Type B pancreatic cell (in vitro differentiated cells): ENCODE data around the gene CPA3. TPM values are rescaled to one million over a fixed set of nuclear protein-coding genes. Genes with fewer than 3 reads are reported as not detected.

Experiments used
- DNase-seq: peaks from one replicate; pipeline ENCODE4 v3.0.0; 2021; ENCODE audit warnings: mixed read lengths; ENCODE audit not compliant: unreplicated experiment; ENCODE audit errors: extremely low spot score
- H3K27ac Mint-ChIP-seq: 2 replicates; pipeline ENCODE4 v1.8.0; 2021; ENCODE audit warnings: mild to moderate bottlenecking, mixed read lengths
- H3K27me3 Mint-ChIP-seq: 2 replicates; pipeline ENCODE4 v1.8.0; 2021; ENCODE audit warnings: mixed read lengths
- H3K36me3 Mint-ChIP-seq: 2 replicates; pipeline ENCODE4 v1.8.0; 2021; ENCODE audit warnings: mixed read lengths
- H3K4me1 Mint-ChIP-seq: one replicate; pipeline ENCODE4 v1.8.0; 2021; ENCODE audit warnings: mixed read lengths; ENCODE audit not compliant: unreplicated experiment
- H3K4me3 Mint-ChIP-seq: 2 replicates; pipeline ENCODE4 v1.8.0; 2021; ENCODE audit warnings: mild to moderate bottlenecking, mixed read lengths
- H3K9me3 Mint-ChIP-seq: 2 replicates; pipeline ENCODE4 v1.8.0; 2021; ENCODE audit warnings: mixed read lengths
- CTCF ChIP-seq: fragments of 200-600 bp; sonication (generic); conservative IDR thresholded peaks from 2 replicates; pipeline ENCODE4 v1.5.0; 2021; ENCODE audit warnings: antibody characterized with exemption, mild to moderate bottlenecking
- total RNA-seq: library from RNA; stranded (reverse); gene quantifications from 2 replicates; pipeline ENCODE4 v1.2.1, GENCODE V29; 2021; ENCODE audit warnings: low replicate concordance

The CPA3 gene
- total RNA-seq, 1 donor from 2014 or later = not detected

- no peaks in the 10 kb centered on the region for H3K36me3 Mint-ChIP-seq
- TF ChIP-seq CTCF = no peak
- H3K4me1 Mint-ChIP-seq = no peaks in the 10 kb centered on the region
- no peak for DNase-seq
- no peaks in the 10 kb centered on the region for H3K27me3 Mint-ChIP-seq
- no peaks in the 10 kb centered on the region for H3K9me3 Mint-ChIP-seq
- H3K4me3 Mint-ChIP-seq = no peak overlapping the region
- no peak overlapping the region for H3K27ac Mint-ChIP-seq
Measured at GRCh38 chr3:148903022-148903442, 37.9 kb downstream of the CPA3 start.

GRCh38 chr3:148903941-148904340, 38.8 kb downstream of the CPA3 start:
- no peaks in the 10 kb centered on the region for H3K36me3 Mint-ChIP-seq
- no peak overlapping the region for H3K27ac Mint-ChIP-seq
- H3K4me1 Mint-ChIP-seq = no peaks in the 10 kb centered on the region
- no peaks in the 10 kb centered on the region for H3K9me3 Mint-ChIP-seq
- no peak for TF ChIP-seq CTCF
- H3K27me3 Mint-ChIP-seq = peaks cover 3% of the 10 kb centered on the region
- no peak for DNase-seq
- H3K4me3 Mint-ChIP-seq = no peak overlapping the region

DNA sequence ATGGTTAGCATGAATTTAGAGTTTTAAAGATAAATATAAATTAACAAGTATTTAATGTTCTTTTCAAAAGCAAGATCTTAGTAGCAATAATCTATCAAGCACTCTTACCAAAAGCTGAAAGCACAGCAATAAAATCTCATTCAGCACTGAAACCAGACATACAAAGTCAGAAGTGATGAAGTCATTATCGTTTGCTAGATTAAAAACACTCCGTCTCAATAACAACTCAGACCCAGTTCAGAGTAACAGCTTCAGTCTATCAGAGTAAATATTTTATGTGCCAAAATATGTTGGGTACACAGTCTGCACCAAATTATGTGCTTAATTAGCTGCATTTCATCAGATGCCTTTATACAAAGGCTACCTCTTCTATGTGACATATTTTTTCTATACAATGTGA, 41.6 kb downstream of the CPA3 start:
- Mint-ChIP-seq H3K27ac (no peak overlapping the region), H3K36me3 (no peaks in the 10 kb centered on the region), H3K4me1 (no peaks in the 10 kb centered on the region), H3K9me3 (no peaks in the 10 kb centered on the region), H3K27me3 (peaks cover 3% of the 10 kb centered on the region), H3K4me3 (no peak overlapping the region)
- DNase-seq = no peak
- TF ChIP-seq CTCF = no peak

DNA sequence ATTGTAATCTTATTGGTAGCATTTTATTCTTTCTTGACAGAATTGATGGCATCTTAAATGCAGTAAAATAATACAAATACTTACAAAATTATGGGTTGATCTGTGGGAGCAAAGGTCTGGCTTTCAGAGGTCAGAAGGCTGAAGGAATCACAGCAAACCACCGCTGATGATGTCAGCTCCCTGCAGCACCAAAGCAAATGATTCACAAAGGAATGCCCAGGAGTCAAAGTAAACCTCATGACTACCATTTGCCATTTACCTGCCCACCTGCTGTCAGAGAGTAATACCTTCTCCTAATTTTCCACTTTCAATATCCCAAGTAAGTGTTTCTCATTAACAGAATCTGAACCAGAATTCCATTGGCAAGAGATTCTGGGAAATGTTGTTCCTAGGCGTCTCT, 46.1 kb downstream of the CPA3 start:
- Mint-ChIP-seq H3K4me1 (no peaks in the 10 kb centered on the region), H3K9me3 (no peaks in the 10 kb centered on the region), H3K27ac (no peak overlapping the region), H3K36me3 (no peaks in the 10 kb centered on the region), H3K4me3 (no peak overlapping the region), H3K27me3 (peaks cover 3% of the 10 kb centered on the region)
- TF ChIP-seq CTCF = no peak
- DNase-seq = no peak

GRCh38 chr3:148911592-148911991, 46.5 kb downstream of the CPA3 start:
- no peaks in the 10 kb centered on the region for H3K36me3 Mint-ChIP-seq
- no peak overlapping the region for H3K27ac Mint-ChIP-seq
- H3K4me1 Mint-ChIP-seq = no peaks in the 10 kb centered on the region
- no peak for TF ChIP-seq CTCF
- H3K27me3 Mint-ChIP-seq = peaks cover 3% of the 10 kb centered on the region
- no peak for DNase-seq
- no peak overlapping the region for H3K4me3 Mint-ChIP-seq
- H3K9me3 Mint-ChIP-seq = no peaks in the 10 kb centered on the region
